Measurements from ENCODE around the gene DIO3.

The DIO3 gene

GRCh38 chr14:101561145-101561896 is at the start of gene DIO3:
DIO3 (plus strand) TSS chr14:101561495.
- DNase-seq (ENCODE audit: low read depth in 2 of 2), result peak in 1 of 2 donors; percentile 7
- no peak within 1 kb of the TSS for H3K4me3 ChIP-seq (replicated peaks in 1 of 2; ENCODE audit: low read depth in 2 of 2, low read length in 2 of 2)
- no peak for TF ChIP-seq CTCF (IDR thresholded peaks at IDR 0.05; ENCODE audit: low read depth, low read length)

DNA sequence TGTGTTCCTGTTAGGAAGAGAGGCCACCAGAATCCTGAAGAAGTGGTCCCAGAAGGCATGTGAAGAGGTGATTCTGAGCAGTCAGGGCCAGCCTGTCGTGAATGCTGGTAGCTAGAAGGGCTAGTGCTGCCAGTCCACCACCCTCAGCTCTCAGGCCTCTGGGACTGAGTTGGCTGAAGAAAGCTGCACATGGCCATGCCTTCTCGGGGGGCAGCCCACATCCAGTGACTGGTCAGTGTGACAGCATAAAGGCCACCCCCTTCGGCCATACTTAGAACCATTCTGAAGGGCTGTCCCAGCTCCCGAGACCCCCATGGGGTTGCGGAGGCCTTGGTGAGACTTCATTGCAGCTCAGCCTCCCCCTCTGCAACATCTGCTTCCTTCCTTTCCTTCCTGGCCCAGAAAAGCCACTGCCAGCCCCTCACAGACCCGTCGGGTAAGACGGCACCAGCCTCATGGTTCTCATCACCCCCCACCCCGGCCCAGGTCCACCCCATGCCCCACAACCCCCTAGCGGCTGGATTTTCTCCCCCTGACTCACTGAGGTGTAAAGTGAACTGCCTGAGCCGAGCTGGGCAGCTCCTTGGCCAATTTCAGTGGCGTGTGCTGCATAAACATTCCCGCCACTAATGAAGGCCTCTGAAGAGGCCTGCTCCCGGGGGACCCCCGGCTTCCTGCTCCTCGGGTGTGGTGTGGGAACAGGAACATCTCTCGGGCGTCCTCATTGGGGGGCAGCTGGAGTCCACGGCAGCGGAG is 49.5 kb upstream of the DIO3 start:
- no peak for DNase-seq (ENCODE audit: low read depth in 2 of 2)
- no peak for TF ChIP-seq CTCF (IDR thresholded peaks at IDR 0.05; ENCODE audit: low read depth, low read length)
- H3K4me3 ChIP-seq (replicated peaks in 1 of 2; ENCODE audit: low read depth in 2 of 2, low read length in 2 of 2), result no peak overlapping the region

GRCh38 chr14:101512376-101512695 is 49.0 kb upstream of the DIO3 start:
- no peak for DNase-seq (ENCODE audit: low read depth in 2 of 2)
- no peak overlapping the region for H3K4me3 ChIP-seq (replicated peaks in 1 of 2; ENCODE audit: low read depth in 2 of 2, low read length in 2 of 2)
- TF ChIP-seq CTCF (IDR thresholded peaks at IDR 0.05; ENCODE audit: low read depth, low read length), result no peak

DNA sequence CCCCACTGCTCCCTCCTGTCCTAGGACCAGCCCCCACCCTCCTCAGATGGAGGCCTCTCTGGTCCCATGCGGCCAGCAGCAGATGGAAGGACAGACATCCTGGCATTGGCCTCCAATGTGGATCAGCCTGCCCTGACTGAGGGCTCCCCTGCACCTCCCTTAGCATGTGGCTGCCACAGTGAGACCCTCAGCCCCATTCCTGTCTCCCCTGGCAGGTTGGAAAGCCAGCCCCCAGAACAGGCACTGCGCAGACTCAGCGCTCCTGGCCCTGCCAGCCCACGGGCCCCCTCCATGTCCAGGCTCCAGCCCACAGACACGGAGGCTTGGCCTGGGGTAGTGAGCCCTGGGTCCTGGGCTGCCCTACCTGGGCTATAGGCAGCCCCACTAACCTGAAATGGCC is 47.2 kb upstream of the DIO3 start:
- no peak for DNase-seq (ENCODE audit: low read depth in 2 of 2)
- no peak for TF ChIP-seq CTCF (IDR thresholded peaks at IDR 0.05; ENCODE audit: low read depth, low read length)
- no peak overlapping the region for H3K4me3 ChIP-seq (replicated peaks in 1 of 2; ENCODE audit: low read depth in 2 of 2, low read length in 2 of 2)

DNA sequence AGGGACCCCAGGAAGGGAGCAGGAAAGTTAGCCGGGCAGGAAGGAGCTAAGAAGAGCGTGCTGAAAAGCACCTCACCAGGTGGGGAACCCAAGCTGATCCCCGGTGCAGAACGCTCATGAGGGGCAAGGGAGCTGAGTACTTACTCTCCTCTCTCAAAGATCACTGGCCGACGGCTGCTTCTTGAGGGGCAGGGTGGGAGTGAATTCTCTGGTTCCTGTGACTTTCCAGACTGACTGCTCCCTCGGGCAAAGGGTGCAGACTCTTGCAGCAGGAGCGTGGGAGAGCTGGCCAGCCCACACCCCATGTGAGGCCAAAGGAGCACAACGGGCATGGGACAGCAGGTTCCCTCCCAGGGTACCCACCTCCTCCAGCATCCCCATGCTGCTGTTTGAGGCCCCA is 44.9 kb upstream of the DIO3 start:
- no peak overlapping the region for H3K4me3 ChIP-seq (replicated peaks in 1 of 2; ENCODE audit: low read depth in 2 of 2, low read length in 2 of 2)
- no peak for TF ChIP-seq CTCF (IDR thresholded peaks at IDR 0.05; ENCODE audit: low read depth, low read length)
- no peak for DNase-seq (ENCODE audit: low read depth in 2 of 2)

DNA sequence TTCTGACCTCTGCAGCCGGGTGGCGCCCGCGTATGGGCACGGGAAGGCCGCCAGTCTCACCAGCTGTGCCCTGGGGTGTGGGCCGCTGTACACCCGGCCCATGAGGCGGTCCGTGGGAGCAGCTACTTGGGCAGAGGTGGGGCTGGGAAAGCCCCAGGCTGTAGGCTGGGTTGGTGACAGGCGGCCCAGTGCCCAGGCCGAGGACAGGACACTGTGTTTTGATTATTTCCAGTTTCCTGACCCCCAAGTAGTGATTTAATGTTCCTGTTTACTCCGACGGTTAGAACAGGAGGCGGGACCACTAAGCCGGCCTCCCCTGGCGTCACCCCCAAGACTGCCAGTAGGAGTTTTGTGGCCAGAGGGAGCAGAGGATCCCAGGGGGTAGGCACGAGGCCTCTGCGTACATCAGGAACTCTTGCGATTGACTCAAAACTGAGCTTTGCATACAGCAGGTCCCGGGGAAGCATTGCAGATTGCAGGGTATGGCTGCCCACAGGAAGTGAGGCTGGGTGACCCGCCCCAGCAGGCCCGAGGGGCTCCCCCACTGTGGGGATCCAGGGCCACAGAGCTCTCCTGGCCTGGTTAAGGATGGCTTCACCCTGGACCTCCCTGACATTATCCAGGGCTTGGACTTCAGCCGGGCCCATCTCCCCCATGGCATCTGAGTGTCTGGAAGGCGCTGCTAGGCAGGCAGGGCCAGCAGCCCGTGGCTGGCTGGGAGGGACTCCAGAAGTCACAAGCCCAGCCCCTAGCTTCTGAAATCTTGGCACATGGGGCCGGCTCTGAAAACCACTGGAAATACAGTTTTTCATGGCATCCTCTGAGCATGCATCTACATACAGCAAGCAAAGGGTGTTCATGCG is 42.5 kb upstream of the DIO3 start:
- no peak for TF ChIP-seq CTCF (IDR thresholded peaks at IDR 0.05; ENCODE audit: low read depth, low read length)
- DNase-seq (ENCODE audit: low read depth in 2 of 2), result peak in 1 of 2 donors; percentile 4
- no peak overlapping the region for H3K4me3 ChIP-seq (replicated peaks in 1 of 2; ENCODE audit: low read depth in 2 of 2, low read length in 2 of 2)

All from cardiac fibroblast (primary cell).